H9 (cell line): ENCODE results near the gene XAGE3. TPM values are rescaled to one million over a fixed set of nuclear protein-coding genes. Genes with fewer than 3 reads are reported as not detected.

ENCODE experiments used
- DNase-seq: peaks from one replicate; pipeline ENCODE4 v3.0.0-alpha.2; 2017
- H2AFZ ChIP-seq: one replicate; pipeline ENCODE4 v1.6.1; 2013; ENCODE audit warnings: mild to moderate bottlenecking, low read length, control low read depth, moderate library complexity
- H2AK5ac ChIP-seq: 2 replicates; pipeline ENCODE4 v1.6.1; 2013; ENCODE audit warnings: low read length, control low read depth, mixed read lengths; ENCODE audit not compliant: insufficient read length
- H2BK120ac ChIP-seq: one replicate; pipeline ENCODE4 v1.6.1; 2013; ENCODE audit warnings: low read depth, mild to moderate bottlenecking, low read length, control low read depth, inconsistent platforms; ENCODE audit not compliant: poor library complexity, severe bottlenecking
- H2BK12ac ChIP-seq: 2 replicates; pipeline ENCODE4 v1.6.1; 2013; ENCODE audit warnings: low read length, control low read depth, mixed read lengths, low read depth; ENCODE audit not compliant: insufficient read length
- H2BK15ac ChIP-seq: 2 replicates; pipeline ENCODE4 v1.6.1; 2013; ENCODE audit warnings: low read depth, low read length, control low read depth
- H2BK20ac ChIP-seq: one replicate; pipeline ENCODE4 v1.6.1; 2013; ENCODE audit warnings: low read depth, mild to moderate bottlenecking, low read length, control low read depth, inconsistent platforms; ENCODE audit not compliant: poor library complexity, severe bottlenecking
- H2BK5ac ChIP-seq: 2 replicates; pipeline ENCODE4 v1.6.1; 2013; ENCODE audit warnings: low read length, control low read depth, mixed read lengths; ENCODE audit not compliant: insufficient read length
- H3K14ac ChIP-seq: 2 replicates; pipeline ENCODE4 v1.6.1; 2013; ENCODE audit warnings: low read length, control low read depth; ENCODE audit not compliant: insufficient read depth
- H3K18ac ChIP-seq: 2 replicates; pipeline ENCODE4 v1.6.1; 2013; ENCODE audit warnings: low read depth, mild to moderate bottlenecking, mixed read lengths, low read length, control low read depth; ENCODE audit not compliant: insufficient read length
- H3K23ac ChIP-seq: 2 replicates; pipeline ENCODE4 v1.6.1; 2013; ENCODE audit warnings: low read length, control low read depth, mixed read lengths, low read depth; ENCODE audit not compliant: insufficient read length
- H3K23me2 ChIP-seq: 2 replicates; pipeline ENCODE4 v1.6.1; 2013; ENCODE audit warnings: low read depth, mild to moderate bottlenecking, mixed read lengths, low read length, control low read depth; ENCODE audit not compliant: insufficient read length, poor library complexity, severe bottlenecking
- H3K27ac ChIP-seq: 2 replicates; pipeline ENCODE4 v1.5.1; 2013; ENCODE audit warnings: low read length, control low read depth, mixed read lengths, low read depth; ENCODE audit not compliant: insufficient read length
- H3K27me3 ChIP-seq: 2 replicates; pipeline ENCODE4 v1.6.1; 2013; ENCODE audit warnings: low read length, control low read depth, inconsistent platforms; ENCODE audit not compliant: insufficient read depth
- H3K4ac ChIP-seq: 2 replicates; pipeline ENCODE4 v1.6.1; 2013; ENCODE audit warnings: low read depth, mild to moderate bottlenecking, control low read depth, inconsistent platforms, low read length, moderate library complexity
- H3K4me1 ChIP-seq: 2 replicates; pipeline ENCODE4 v1.6.1; 2013; ENCODE audit warnings: low read length, control low read depth, inconsistent platforms; ENCODE audit not compliant: insufficient read depth
- H3K4me2 ChIP-seq: 2 replicates; pipeline ENCODE4 v1.6.1; 2013; ENCODE audit warnings: low read length, control low read depth, mixed read lengths; ENCODE audit not compliant: insufficient read length, insufficient read depth
- H3K56ac ChIP-seq: 2 replicates; pipeline ENCODE4 v1.6.1; 2013; ENCODE audit warnings: low read depth, mild to moderate bottlenecking, mixed read lengths, low read length, control low read depth; ENCODE audit not compliant: insufficient read length
- H3K79me1 ChIP-seq: 2 replicates; pipeline ENCODE4 v1.6.1; 2013; ENCODE audit warnings: low read depth, mild to moderate bottlenecking, moderate library complexity, low read length, control low read depth, inconsistent platforms; ENCODE audit not compliant: insufficient read depth, poor library complexity, severe bottlenecking
- H3K79me2 ChIP-seq: 2 replicates; pipeline ENCODE4 v1.6.1; 2013; ENCODE audit warnings: low read length, control low read depth, inconsistent platforms; ENCODE audit not compliant: insufficient read depth
- H3K9ac ChIP-seq: 2 replicates; pipeline ENCODE4 v1.6.1; 2013; ENCODE audit warnings: low read length, control low read depth, mixed read lengths; ENCODE audit not compliant: insufficient read length; ENCODE audit errors: extremely low read depth
- H3K9me3 ChIP-seq: one replicate; pipeline ENCODE4 v1.6.1; 2013; ENCODE audit warnings: low read depth, low read length, inconsistent platforms; ENCODE audit not compliant: control insufficient read depth
- H3T11ph ChIP-seq: one replicate; pipeline ENCODE4 v1.6.1; 2013; ENCODE audit warnings: mild to moderate bottlenecking, low read length, control low read depth, inconsistent platforms
- H4K20me1 ChIP-seq: one replicate; pipeline ENCODE4 v1.6.1; 2013; ENCODE audit not compliant: control insufficient read depth, insufficient read length, insufficient read depth
- H4K5ac ChIP-seq: 2 replicates; pipeline ENCODE4 v1.6.1; 2013; ENCODE audit warnings: low read depth, mild to moderate bottlenecking, mixed read lengths, low read length, control low read depth; ENCODE audit not compliant: insufficient read length
- H4K8ac ChIP-seq: replicated peaks from 2 replicates; pipeline ENCODE4 v1.6.1; 2013; ENCODE audit warnings: low read length, control low read depth, mixed read lengths, low read depth; ENCODE audit not compliant: insufficient read length
- H4K91ac ChIP-seq: 2 replicates; pipeline ENCODE4 v1.6.1; 2013; ENCODE audit warnings: low read depth, mild to moderate bottlenecking, moderate library complexity, mixed read lengths, low read length, control low read depth; ENCODE audit not compliant: insufficient read length
- H3K27ac Mint-ChIP-seq, 3 experiments: 2 replicates in 2 of 3; 3 replicates in 1 of 3; pipeline ENCODE4 v1.8.0; 2020 to 2021; ENCODE audit warnings: mixed read lengths in 3 of 3, mild to moderate bottlenecking in 1 of 3, moderate library complexity in 1 of 3
- H3K27me3 Mint-ChIP-seq: 2 replicates; pipeline ENCODE4 v1.8.0; 2021; ENCODE audit warnings: low read depth, mild to moderate bottlenecking, moderate library complexity, mixed read lengths
- H3K36me3 Mint-ChIP-seq, 3 experiments: 2 replicates in 2 of 3; 3 replicates in 1 of 3; pipeline ENCODE4 v1.8.0; 2020 to 2021; ENCODE audit warnings: low read depth in 3 of 3, mixed read lengths in 3 of 3; ENCODE audit not compliant: insufficient read depth in 1 of 3
- H3K4me1 Mint-ChIP-seq, 2 experiments: 2 replicates each; pipeline ENCODE4 v1.8.0; 2020; ENCODE audit warnings: mixed read lengths in 2 of 2
- H3K4me3 Mint-ChIP-seq, 2 experiments: 2 replicates in 1 of 2; 3 replicates in 1 of 2; pipeline ENCODE4 v1.8.0; 2020 to 2021; ENCODE audit warnings: mild to moderate bottlenecking in 2 of 2, mixed read lengths in 2 of 2, moderate library complexity in 1 of 2
- H3K9me3 Mint-ChIP-seq, 2 experiments: 2 replicates in 1 of 2; 3 replicates in 1 of 2; pipeline ENCODE4 v1.8.0; 2020; ENCODE audit warnings: mild to moderate bottlenecking in 2 of 2, mixed read lengths in 2 of 2, moderate library complexity in 1 of 2
- CTCF ChIP-seq: fragments of 200-600 bp; sonication (generic); conservative IDR thresholded peaks from 3 replicates; pipeline ENCODE4 v1.8.0; 2021; ENCODE audit warnings: antibody characterized with exemption, mild to moderate bottlenecking
- WGBS: extraction: QIAGEN DNeasy Blood & Tissue Kit; methylation state at CpG from one replicate; pipeline ENCODE4 v1.1.7; 2013; ENCODE audit warnings: missing lambda C conversion rate, low lambda C conversion rate, mixed read lengths; ENCODE audit not compliant: insufficient read length; ENCODE audit errors: extremely low coverage; 5-methylcytosine and 5-hydroxymethylcytosine counted together
- total RNA-seq: library from RNA; stranded (reverse); gene quantifications from 2 replicates; pipeline ENCODE4 v1.2.1, GENCODE V29; 2021

The XAGE3 gene
- total RNA-seq, 1 experiment from 2014 or later: not detected

GRCh38 chrX:52821079-52821760 lies 46.7 kb downstream of the XAGE3 start:
- H3K23ac ChIP-seq: no peak overlapping the region
- no peak overlapping the region for H4K5ac ChIP-seq
- H4K91ac ChIP-seq: no peak overlapping the region
- no peaks in the 10 kb centered on the region for H3K4me1 ChIP-seq
- no peak overlapping the region for H2AK5ac ChIP-seq
- H3T11ph ChIP-seq: no peak overlapping the region
- H2AFZ ChIP-seq: no peak overlapping the region
- H2BK5ac ChIP-seq: no peak overlapping the region
- Mint-ChIP-seq H3K9me3 (peaks cover 47 to 66% of the 10 kb centered on the region in 2 experiments), H3K4me1 (no peaks in the 10 kb centered on the region), H3K27me3 (peaks cover 13% of the 10 kb centered on the region), H3K4me3 (no peak overlapping the region), H3K36me3 (peaks cover 0 to 6% (median 5%) of the 10 kb centered on the region in 3 experiments; a peak in 1 of 7 replicates), H3K27ac (no peak overlapping the region)
- no peaks in the 10 kb centered on the region for H4K20me1 ChIP-seq
- no peak overlapping the region for H3K56ac ChIP-seq
- H3K23me2 ChIP-seq: no peaks in the 10 kb centered on the region
- H3K9me3 ChIP-seq: peaks cover 28% of the 10 kb centered on the region
- no peak overlapping the region for H3K4me2 ChIP-seq
- no peak overlapping the region; the same call in 1 of the 2 replicates for H2BK15ac ChIP-seq
- no peak overlapping the region for H3K9ac ChIP-seq
- no peak overlapping the region for H3K27ac ChIP-seq
- no peak overlapping the region for H4K8ac ChIP-seq
- DNase-seq: no peak
- no peaks in the 10 kb centered on the region for H3K27me3 ChIP-seq
- no peaks in the 10 kb centered on the region for H3K79me2 ChIP-seq
- H3K79me1 ChIP-seq: no peaks in the 10 kb centered on the region
- H3K18ac ChIP-seq: no peak overlapping the region
- no peak overlapping the region for H2BK20ac ChIP-seq
- H2BK12ac ChIP-seq: no peak overlapping the region
- H3K14ac ChIP-seq: no peak overlapping the region
- no CpG with 5 or more reads among the region's 11 CpGs for WGBS
- no peak overlapping the region for H3K4ac ChIP-seq
- TF ChIP-seq CTCF: no peak
- no peak overlapping the region for H2BK120ac ChIP-seq
